ENCODE data around the gene FEN1. TPM values are rescaled to one million over a fixed set of nuclear protein-coding genes. Genes with fewer than 3 reads are reported as not detected.
A peak's percentile ranks its signal among the peaks of the same experiment; 100 is the strongest.

FEN1 gene, protein sequence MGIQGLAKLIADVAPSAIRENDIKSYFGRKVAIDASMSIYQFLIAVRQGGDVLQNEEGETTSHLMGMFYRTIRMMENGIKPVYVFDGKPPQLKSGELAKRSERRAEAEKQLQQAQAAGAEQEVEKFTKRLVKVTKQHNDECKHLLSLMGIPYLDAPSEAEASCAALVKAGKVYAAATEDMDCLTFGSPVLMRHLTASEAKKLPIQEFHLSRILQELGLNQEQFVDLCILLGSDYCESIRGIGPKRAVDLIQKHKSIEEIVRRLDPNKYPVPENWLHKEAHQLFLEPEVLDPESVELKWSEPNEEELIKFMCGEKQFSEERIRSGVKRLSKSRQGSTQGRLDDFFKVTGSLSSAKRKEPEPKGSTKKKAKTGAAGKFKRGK
- 10 to 100 TPM in 1 of 3 donors, 1 to 10 TPM in 2; 7.5 to 21.8 (median 8.1) TPM for total RNA-seq
- long read RNA-seq, donor 1, transcript FEN1-201 (2 exons, 2,296 nt), result major isoform, 11 of 13 reads
- long read RNA-seq, donor 1, partial matches to known transcripts, result 2 of 13 reads
- long read RNA-seq, donor 1, other reads (novel, unspliced or antisense), result 0 of 13 reads
- long read RNA-seq, donor 2, transcript FEN1-201 (2 exons, 2,296 nt), result major isoform, 37 of 37 reads
- long read RNA-seq, donor 2, partial matches to known transcripts, result 0 of 37 reads
- long read RNA-seq, donor 2, other reads (novel, unspliced or antisense), result 0 of 37 reads

DNA sequence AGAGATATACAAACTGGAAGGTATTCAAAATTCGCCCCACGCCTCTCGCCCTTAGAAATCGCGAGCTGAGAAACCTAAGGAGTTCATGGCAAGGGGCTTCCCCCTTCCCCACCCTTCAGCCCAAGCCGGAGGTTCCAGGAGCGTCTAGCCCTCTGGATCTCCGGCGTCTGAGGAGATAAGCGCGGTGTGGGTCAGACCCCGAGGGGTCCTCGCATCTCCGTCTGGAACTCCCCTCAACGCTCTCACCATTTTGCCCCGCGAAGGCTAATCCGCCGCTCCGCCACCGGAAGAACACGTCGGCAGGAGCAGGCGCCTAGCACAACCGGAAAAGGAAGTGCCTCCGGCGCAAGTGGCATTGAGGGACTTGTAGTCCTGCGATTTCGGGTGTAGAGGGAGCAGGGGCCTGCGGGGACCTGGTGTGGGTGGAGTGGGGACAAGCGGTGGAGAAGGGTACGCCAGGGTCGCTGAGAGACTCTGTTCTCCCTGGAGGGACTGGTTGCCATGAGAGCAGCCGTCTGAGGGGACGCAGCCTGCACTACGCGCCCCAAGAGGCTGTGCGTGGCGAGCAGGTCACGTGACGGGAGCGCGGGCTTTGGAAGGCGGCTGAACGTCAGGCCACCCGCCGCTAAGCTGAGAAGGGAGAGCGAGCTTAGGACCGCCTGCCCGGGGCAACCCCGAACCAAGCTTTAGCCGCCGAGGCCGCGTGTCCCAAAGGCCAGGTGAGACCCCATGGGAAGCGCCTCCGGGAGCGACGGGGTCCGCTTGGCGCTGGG, at the start of gene FEN1, which contains the start of gene TMEM258:
TSS of gene FEN1 (plus strand) at position 602 of the 773 bp plus-strand sequence. CDS start 2,451 bp downstream, outside the sequence.
TSS of gene TMEM258 (minus strand) at position 290 of the 773 bp plus-strand sequence. CDS start at position 249, 41 bp downstream.
- ATAC-seq (peak; percentile 93), DNase-seq (peak; percentile 90 to 93 (median 91))
- Histone ChIP-seq H3K4me3 (peak within 1 kb of the TSS; percentile 83), H3K36me3 (ENCODE audit: low read depth) (no peaks in the 10 kb centered on the region), H3K4me1 (ENCODE audit: low read depth) (peaks cover 20% of the 10 kb centered on the region), H3K9me3 (no peaks in the 10 kb centered on the region)
- TF ChIP-seq, protein P1, sequence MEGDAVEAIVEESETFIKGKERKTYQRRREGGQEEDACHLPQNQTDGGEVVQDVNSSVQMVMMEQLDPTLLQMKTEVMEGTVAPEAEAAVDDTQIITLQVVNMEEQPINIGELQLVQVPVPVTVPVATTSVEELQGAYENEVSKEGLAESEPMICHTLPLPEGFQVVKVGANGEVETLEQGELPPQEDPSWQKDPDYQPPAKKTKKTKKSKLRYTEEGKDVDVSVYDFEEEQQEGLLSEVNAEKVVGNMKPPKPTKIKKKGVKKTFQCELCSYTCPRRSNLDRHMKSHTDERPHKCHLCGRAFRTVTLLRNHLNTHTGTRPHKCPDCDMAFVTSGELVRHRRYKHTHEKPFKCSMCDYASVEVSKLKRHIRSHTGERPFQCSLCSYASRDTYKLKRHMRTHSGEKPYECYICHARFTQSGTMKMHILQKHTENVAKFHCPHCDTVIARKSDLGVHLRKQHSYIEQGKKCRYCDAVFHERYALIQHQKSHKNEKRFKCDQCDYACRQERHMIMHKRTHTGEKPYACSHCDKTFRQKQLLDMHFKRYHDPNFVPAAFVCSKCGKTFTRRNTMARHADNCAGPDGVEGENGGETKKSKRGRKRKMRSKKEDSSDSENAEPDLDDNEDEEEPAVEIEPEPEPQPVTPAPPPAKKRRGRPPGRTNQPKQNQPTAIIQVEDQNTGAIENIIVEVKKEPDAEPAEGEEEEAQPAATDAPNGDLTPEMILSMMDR (IDR thresholded peaks at IDR 0.05), result no peak
- intact Hi-C loops (cut with DNase I, micrococcal nuclease), result no loop called here

GRCh38 chr11:61743486-61744095, 49.1 kb upstream of the FEN1 start:
- H3K4me3 ChIP-seq, result no peak overlapping the region
- peaks cover 6% of the 10 kb centered on the region for H3K4me1 ChIP-seq (ENCODE audit: low read depth)
- H3K9me3 ChIP-seq, result no peaks in the 10 kb centered on the region
- ATAC-seq (no peak), DNase-seq (no peak)
- TF ChIP-seq, protein P1 (IDR thresholded peaks at IDR 0.05), result no peak
- intact Hi-C loops (cut with DNase I, micrococcal nuclease), result no loop called here
- H3K36me3 ChIP-seq (ENCODE audit: low read depth), result no peaks in the 10 kb centered on the region

DNA sequence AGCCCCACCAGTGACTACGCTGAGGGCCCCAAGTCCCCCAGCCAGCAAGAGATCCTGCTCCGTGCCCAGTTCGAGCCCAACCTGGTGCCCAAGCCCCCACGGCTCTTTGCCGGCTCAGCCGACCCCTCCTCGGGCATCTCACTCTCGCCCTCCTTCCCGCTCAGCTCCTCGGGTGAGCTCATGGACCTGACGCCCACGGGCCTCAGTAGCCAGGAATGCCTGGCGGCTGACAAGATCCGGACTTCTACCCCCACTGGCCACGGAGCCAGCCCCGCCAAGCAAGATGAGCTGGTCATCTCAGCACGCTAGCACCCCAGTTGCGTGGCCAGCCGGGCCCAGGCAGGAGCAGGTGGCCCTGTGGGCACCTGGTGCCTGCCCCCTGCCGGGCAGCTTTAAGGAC, 48.5 kb upstream of the FEN1 start:
- TF ChIP-seq, protein P1 (IDR thresholded peaks at IDR 0.05), result no peak
- Histone ChIP-seq H3K4me1 (ENCODE audit: low read depth) (peaks cover 6% of the 10 kb centered on the region), H3K4me3 (no peak overlapping the region), H3K36me3 (ENCODE audit: low read depth) (no peaks in the 10 kb centered on the region), H3K9me3 (no peaks in the 10 kb centered on the region)
- intact Hi-C loops (cut with DNase I, micrococcal nuclease), result no loop called here
- ATAC-seq (no peak), DNase-seq (no peak)

- intact Hi-C loops (cut with DNase I, micrococcal nuclease), result no loop called here
- no peaks in the 10 kb centered on the region for H3K9me3 ChIP-seq
- TF ChIP-seq, protein P1 (IDR thresholded peaks at IDR 0.05), result no peak
- ATAC-seq (no peak), DNase-seq (no peak)
- peaks cover 6% of the 10 kb centered on the region for H3K4me1 ChIP-seq (ENCODE audit: low read depth)
- no peak overlapping the region for H3K4me3 ChIP-seq
- H3K36me3 ChIP-seq (ENCODE audit: low read depth), result no peaks in the 10 kb centered on the region
Measured at GRCh38 chr11:61744609-61745156, 48.0 kb upstream of the FEN1 start.

Measured in mucosa of descending colon (tissue), 3 donors.